PC-9 (cell line): ENCODE data around the gene FGD4. TPM values are rescaled to one million over a fixed set of nuclear protein-coding genes. Genes with fewer than 3 reads are reported as not detected.

Experiments used
- BruUV-seq: library from RNA; stranded (reverse); fragments of 400-500 nt; replicated peaks from 2 replicates; lab custom pipeline; 2021; lab: Mats Ljungman, UMichigan
- CTCF ChIA-PET: fragments of 300-600 bp; sonication (Branson Sonifier 250); formaldehyde crosslinking; loops from one replicate; lab custom pipeline; 2022; ENCODE audit warnings: antibody characterized with exemption; lab: Charles Lee
- POLR2A ChIA-PET: fragments of 300-600 bp; sonication (Branson Sonifier 250); formaldehyde crosslinking; loops from one replicate; lab custom pipeline; 2022; ENCODE audit warnings: antibody characterized with exemption; ENCODE audit not compliant: unreplicated experiment; lab: Charles Lee
- DNase-seq, 2 experiments: peaks; one replicate each; pipeline versions ENCODE4 v3.0.0 to v3.0.0-alpha.2; 2015 to 2022; ENCODE audit warnings: mixed read lengths in 1 of 2
- H2AFZ ChIP-seq: fragments of 200-600 bp; sonication (generic); 2 replicates; pipeline ENCODE4 v1.8.1; 2017; ENCODE audit warnings: antibody characterized with exemption
- H3F3A ChIP-seq: fragments of 200-600 bp; sonication (generic); 2 replicates; pipeline ENCODE4 v1.8.1; 2017; ENCODE audit warnings: antibody characterized with exemption, mild to moderate bottlenecking, low read depth; ENCODE audit not compliant: insufficient read depth
- H3K27ac ChIP-seq: fragments of 200-600 bp; sonication (generic); 2 replicates; pipeline ENCODE4 v1.6.1; 2016; ENCODE audit warnings: mixed run types
- H3K27me3 ChIP-seq: fragments of 200-600 bp; sonication (generic); 2 replicates; pipeline ENCODE4 v1.6.1; 2016; ENCODE audit warnings: low read depth, mixed run types; ENCODE audit not compliant: insufficient read depth
- H3K36me3 ChIP-seq: fragments of 200-600 bp; sonication (generic); 2 replicates; pipeline ENCODE4 v1.6.1; 2016; ENCODE audit warnings: low read depth, mixed run types
- H3K4me1 ChIP-seq: fragments of 200-600 bp; sonication (generic); replicated peaks from 2 replicates; pipeline ENCODE4 v1.6.1; 2016; ENCODE audit warnings: mixed run types; ENCODE audit not compliant: insufficient read depth
- H3K4me2 ChIP-seq: fragments of 200-600 bp; sonication (generic); 2 replicates; pipeline ENCODE4 v1.6.1; 2017; ENCODE audit warnings: mixed run types
- H3K4me3 ChIP-seq: fragments of 200-600 bp; sonication (generic); 2 replicates; pipeline ENCODE4 v1.6.1; 2016; ENCODE audit warnings: mixed run types
- H3K79me2 ChIP-seq: fragments of 200-600 bp; sonication (generic); 2 replicates; pipeline ENCODE4 v1.6.1; 2017; ENCODE audit warnings: low read depth, mixed run types
- H3K9me2 ChIP-seq: fragments of 200-600 bp; sonication (generic); 2 replicates; pipeline ENCODE4 v1.8.1; 2017; ENCODE audit warnings: mild to moderate bottlenecking; ENCODE audit not compliant: insufficient read depth
- H3K9me3 ChIP-seq: fragments of 200-600 bp; sonication (generic); 2 replicates; pipeline ENCODE4 v1.8.1; 2016; ENCODE audit warnings: low read depth; ENCODE audit not compliant: insufficient read depth
- H4K20me1 ChIP-seq: fragments of 200-600 bp; sonication (generic); 2 replicates; pipeline ENCODE4 v1.8.1; 2017; ENCODE audit not compliant: insufficient read depth
- EZH2 ChIP-seq: fragments of 200-600 bp; sonication (generic); IDR thresholded peaks from 2 replicates; pipeline ENCODE4 v1.8.0; 2017; ENCODE audit warnings: antibody characterized with exemption, low read depth
- intact Hi-C: fragments of 100-400 bp; cut with micrococcal nuclease; formaldehyde crosslinking; loops from one replicate; pipeline ENCODE4 v1.10.0; 2022; ENCODE audit not compliant: unreplicated experiment
- total RNA-seq: library from RNA; stranded (reverse); gene quantifications from 2 replicates; pipeline ENCODE4 v1.2.3, GENCODE V29; 2021
- TF ChIP-seq, protein P1 (sequence below): fragments of 200-600 bp; sonication (generic); conservative IDR thresholded peaks from 2 replicates; pipeline ENCODE4 v1.6.1; 2017; ENCODE audit warnings: mixed run types, antibody characterized with exemption, mild to moderate bottlenecking, moderate library complexity

The FGD4 gene
- total RNA-seq, 1 experiment from 2014 or later: 28.3 TPM

DNA sequence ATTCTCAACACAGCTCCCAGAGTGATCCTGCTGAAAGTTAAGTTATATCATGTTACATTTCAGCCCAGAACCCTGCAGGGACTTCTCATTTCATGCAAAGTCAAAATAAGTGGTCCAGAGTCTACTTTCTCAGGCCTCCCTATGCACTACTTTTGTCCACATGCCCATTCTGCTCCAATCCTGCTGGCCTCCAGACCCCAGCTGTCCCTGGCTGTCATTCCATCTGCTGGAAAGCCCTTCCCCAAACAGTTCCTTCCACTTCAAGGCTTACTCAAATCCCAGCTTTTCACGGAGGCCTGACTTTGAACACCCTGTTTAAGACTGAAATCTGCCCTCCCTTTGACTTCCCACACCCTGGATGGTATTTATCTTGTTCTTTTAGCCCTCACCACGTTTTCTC is 169.9 kb downstream of the FGD4 start:
- Histone ChIP-seq H3K9me2 (no peaks in the 10 kb centered on the region), H3K27ac (peak overlapping the region; percentile 84), H3K36me3 (no peaks in the 10 kb centered on the region), H3K4me1 (peaks cover 33% of the 10 kb centered on the region), H4K20me1 (no peaks in the 10 kb centered on the region), H3K79me2 (no peaks in the 10 kb centered on the region), H3K4me3 (no peak overlapping the region), H3K9me3 (no peaks in the 10 kb centered on the region), H3F3A (peaks cover 20% of the 10 kb centered on the region), H3K4me2 (peak overlapping the region; percentile 48; the same call in 1 of the 2 replicates), H2AFZ (no peak overlapping the region), H3K27me3 (no peaks in the 10 kb centered on the region)
- DNase-seq: no peak
- POLR2A ChIA-PET: no interaction called here
- CTCF ChIA-PET: no interaction called here
- intact Hi-C loops: no loop called here
- no TSS peak for BruUV-seq
- TF ChIP-seq, protein P1, sequence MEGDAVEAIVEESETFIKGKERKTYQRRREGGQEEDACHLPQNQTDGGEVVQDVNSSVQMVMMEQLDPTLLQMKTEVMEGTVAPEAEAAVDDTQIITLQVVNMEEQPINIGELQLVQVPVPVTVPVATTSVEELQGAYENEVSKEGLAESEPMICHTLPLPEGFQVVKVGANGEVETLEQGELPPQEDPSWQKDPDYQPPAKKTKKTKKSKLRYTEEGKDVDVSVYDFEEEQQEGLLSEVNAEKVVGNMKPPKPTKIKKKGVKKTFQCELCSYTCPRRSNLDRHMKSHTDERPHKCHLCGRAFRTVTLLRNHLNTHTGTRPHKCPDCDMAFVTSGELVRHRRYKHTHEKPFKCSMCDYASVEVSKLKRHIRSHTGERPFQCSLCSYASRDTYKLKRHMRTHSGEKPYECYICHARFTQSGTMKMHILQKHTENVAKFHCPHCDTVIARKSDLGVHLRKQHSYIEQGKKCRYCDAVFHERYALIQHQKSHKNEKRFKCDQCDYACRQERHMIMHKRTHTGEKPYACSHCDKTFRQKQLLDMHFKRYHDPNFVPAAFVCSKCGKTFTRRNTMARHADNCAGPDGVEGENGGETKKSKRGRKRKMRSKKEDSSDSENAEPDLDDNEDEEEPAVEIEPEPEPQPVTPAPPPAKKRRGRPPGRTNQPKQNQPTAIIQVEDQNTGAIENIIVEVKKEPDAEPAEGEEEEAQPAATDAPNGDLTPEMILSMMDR: no peak
- no peak for TF ChIP-seq EZH2

DNA sequence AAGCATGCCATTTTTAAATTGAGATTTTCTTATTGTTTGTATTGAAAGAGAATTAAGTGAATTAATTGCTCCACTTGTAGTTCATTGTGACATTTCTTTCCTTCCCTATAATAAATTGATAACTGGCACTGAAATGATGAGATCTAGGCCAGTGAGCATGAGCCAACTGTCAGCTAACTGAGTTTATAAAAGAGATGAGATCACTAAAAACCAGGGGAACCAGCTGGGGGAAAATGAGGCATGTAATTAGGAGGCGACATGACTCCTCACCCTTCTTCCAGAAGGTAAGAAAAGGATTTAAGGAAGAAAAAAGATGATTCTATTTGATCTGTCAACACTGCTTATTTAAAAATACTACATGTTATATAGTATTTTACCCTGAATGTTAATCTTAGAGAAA is 175.2 kb downstream of the FGD4 start:
- intact Hi-C loops: no loop called here
- Histone ChIP-seq H3K4me3 (no peak overlapping the region), H3K4me2 (no peak overlapping the region), H3K9me3 (no peaks in the 10 kb centered on the region), H3K9me2 (no peaks in the 10 kb centered on the region), H2AFZ (no peak overlapping the region), H3K27me3 (no peaks in the 10 kb centered on the region), H3K4me1 (no peaks in the 10 kb centered on the region), H3K36me3 (no peaks in the 10 kb centered on the region), H3F3A (no peaks in the 10 kb centered on the region), H3K27ac (no peak overlapping the region), H4K20me1 (no peaks in the 10 kb centered on the region), H3K79me2 (no peaks in the 10 kb centered on the region)
- no peak for DNase-seq
- ChIA-PET CTCF (no interaction called here), POLR2A (no interaction called here)
- no TSS peak for BruUV-seq
- TF ChIP-seq, protein P1: no peak
- no peak for TF ChIP-seq EZH2

DNA sequence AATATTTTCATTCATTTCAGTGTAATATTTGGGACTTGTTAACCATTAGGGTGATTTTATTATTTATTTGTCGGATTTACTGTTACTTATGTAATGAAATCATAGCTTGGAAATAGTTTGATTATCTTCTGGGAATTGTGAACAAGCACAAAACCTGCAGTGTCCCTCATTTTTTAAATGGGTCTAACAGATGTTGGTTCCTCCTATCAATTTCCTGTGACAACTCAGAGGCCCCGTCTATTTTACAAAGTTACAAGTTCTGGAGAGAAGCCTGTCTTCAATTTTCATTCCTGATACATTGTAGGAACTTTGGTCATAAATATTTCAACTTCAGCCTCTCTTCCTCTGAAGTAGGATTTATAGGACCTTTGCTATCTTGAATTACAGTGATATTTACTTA is 178.0 kb downstream of the FGD4 start:
- H3K4me3 ChIP-seq: no peak overlapping the region
- no peaks in the 10 kb centered on the region for H4K20me1 ChIP-seq
- BruUV-seq: no TSS peak
- no peak overlapping the region for H3K4me2 ChIP-seq
- H3K4me1 ChIP-seq: no peaks in the 10 kb centered on the region
- no peaks in the 10 kb centered on the region for H3K36me3 ChIP-seq
- H2AFZ ChIP-seq: no peak overlapping the region
- no peaks in the 10 kb centered on the region for H3K9me2 ChIP-seq
- ChIA-PET POLR2A (no interaction called here), CTCF (no interaction called here)
- no peak for TF ChIP-seq EZH2
- TF ChIP-seq, protein P1: no peak
- H3K9me3 ChIP-seq: no peaks in the 10 kb centered on the region
- DNase-seq: no peak
- no peaks in the 10 kb centered on the region for H3K27me3 ChIP-seq
- no peaks in the 10 kb centered on the region for H3F3A ChIP-seq
- no peak overlapping the region for H3K27ac ChIP-seq
- H3K79me2 ChIP-seq: no peaks in the 10 kb centered on the region
- intact Hi-C loops: no loop called here
